SIG-M5 treated with dmso at 0.1 percent for 504 hours (cell line): ENCODE data around the gene PCSK5.
"Not testable (repeated sequence)": the region's sequence is repeated elsewhere in the genome, so short reads cannot be mapped to it uniquely, and the experiment has no call there.

Experiments
- DNase-seq: peaks from one replicate; lab custom pipeline; 2025; ENCODE audit not compliant: unreplicated experiment; lab: John Stamatoyannopoulos, UW

Gene PCSK5

DNA sequence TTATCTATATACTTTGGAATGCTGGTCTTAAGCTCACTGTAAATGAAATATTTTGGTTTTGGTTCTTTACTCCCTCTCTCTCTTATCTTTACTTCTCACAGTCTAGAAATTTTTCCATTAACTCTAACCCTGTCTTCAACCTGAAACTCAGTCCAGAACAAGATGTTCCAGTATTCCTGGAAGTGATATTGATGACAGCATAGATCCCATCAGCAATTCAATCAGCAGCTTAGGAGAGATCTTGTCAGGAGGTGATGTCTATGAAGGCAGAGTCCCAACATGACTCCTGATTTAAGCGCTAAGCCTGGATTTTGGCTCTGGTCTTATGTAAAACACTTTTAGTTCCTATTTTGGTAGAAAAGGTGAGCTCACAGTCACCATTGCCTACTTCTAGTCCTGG lies 451.1 kb downstream of the PCSK5 start:
- DNase-seq = no peak

DNA sequence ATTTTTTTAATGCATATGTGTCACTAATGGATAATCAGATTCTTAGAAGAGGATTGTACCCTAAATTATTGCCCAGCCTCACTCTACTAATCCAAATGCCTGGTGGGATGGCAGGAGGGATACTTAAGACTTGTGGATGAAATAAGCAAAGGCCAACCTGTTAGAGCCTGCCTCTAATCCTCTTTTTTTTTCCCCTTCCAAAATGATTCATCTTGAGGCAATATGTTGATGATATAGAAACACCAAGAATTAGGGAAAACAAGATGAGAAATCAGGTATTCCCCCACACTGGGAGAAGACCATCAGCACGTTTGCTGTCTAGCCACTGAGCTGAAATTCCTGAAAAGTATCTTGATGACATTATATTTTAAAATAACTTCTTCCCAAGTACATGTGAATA lies 451.7 kb downstream of the PCSK5 start:
- no peak for DNase-seq

DNA sequence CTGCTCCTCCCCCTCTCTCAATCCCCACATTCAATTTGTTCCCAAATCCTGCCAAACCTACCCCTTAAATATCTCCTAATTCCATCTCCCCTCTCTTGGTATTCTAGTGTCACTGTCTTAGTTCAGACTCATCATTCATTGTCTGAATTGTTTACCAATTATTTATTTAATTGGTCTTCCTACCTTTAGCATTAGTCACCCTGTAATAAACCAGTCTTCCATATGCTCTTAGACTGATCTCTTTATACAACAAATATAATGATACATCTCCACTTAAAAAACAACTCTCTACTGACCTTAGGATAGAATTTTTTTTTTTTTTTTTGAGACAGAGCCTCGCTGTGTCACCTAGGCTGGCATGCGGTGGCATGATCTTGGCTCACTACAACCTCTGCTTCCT lies 452.4 kb downstream of the PCSK5 start:
- DNase-seq = no peak

DNA sequence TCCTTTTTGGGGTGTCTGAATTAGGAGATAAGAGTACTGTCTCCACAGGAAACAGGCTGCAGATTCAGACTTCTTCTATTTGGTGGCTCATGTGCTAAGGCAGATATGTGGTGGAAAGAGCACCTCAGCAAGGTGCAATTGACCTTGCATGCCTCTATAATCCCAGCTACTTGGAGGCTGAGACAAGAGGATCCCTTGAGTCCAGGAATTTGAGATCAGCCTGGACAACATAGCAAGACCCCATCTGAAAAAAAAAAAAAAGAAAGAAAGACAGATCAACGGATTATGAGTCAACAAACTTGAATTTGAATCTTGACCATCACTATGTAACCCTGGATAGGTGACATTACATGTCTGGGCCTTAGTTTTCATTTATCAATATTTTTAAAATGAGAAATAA lies 459.4 kb downstream of the PCSK5 start:
- DNase-seq = no peak

DNA sequence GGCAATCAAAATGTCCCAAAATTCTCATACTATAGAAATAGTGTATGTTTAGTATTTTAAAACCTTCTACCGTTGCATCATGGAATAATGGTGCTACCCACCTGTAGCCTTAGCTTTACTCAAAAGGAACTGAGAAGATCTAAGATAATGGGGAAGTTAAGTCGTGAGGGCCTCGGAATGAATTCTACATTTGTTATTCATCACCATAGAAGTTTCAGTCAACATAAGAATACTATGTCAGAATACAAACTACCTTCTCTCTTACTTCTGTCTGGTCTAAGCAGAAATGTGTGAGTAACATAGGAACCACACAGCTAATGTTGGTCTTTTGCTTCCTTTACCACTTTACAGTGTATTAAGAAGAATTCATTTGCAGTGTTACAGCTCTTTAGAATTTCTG lies 460.5 kb downstream of the PCSK5 start:
- DNase-seq = no peak

DNA sequence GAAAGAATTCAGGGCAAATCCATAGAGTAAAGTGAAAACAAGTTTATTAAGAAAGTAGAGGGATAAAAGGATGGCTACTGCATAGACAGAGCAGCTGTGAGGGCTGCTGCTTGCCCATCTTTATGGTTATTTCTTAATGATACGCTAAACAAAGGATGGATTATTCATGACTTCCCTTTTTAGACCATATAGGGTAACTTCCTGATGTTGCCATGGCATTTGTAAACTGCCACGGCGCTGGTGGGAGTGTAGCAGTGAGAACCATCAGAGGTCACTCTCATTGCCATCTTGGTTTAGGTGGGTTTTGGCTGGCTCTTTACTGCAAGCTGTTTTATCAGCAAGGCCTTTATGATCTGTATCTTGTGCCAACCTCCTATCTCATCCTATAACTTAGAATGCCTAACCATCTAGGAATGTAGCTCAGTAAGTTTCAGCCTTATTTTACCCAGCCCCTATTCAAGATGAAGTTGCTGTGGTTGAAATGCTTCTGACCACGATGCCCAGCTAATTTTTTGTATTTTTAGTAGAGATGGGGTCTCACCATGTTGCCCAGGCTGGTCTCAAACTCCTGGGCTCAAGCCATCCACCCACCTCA lies 461.6 kb downstream of the PCSK5 start:
- DNase-seq = peak; percentile 28

DNA sequence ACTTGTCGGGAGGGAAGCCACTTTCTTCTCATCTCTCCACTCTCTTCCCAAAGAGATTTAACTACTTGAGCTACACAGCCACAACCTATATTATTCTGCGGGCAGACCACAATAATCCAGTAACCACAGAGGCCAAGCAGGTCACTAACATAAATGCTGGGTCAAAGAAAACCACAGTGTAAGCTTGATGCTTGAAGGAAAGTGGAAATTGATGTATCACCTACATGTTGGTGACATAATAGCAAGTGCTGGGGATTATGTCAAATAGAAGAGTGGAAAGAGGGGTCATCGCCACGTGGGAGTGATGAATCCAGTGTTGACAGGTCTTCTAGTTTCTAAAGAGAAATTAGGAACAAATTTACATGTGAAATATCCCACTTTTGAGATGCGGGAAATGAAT lies 462.8 kb downstream of the PCSK5 start:
- no peak for DNase-seq

DNA sequence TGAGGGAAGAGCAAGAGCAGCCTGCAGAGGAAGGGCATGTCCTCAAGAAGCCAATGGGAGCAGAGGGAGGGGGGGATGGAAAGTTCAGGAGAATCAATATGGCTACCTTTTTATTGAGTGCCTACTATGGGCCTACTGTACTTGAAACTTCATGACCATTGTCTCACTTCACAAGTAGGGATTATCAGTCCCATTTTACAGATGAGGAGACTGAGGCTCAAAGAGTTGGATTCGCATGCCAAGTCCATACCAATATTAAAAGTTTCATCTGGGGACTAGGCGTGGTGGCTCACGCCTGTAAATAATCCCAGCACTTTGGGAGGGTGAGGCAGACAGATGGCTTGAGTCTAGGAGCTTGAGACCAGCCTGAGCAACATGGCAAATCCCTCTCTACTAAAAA lies 463.7 kb downstream of the PCSK5 start:
- no peak for DNase-seq

DNA sequence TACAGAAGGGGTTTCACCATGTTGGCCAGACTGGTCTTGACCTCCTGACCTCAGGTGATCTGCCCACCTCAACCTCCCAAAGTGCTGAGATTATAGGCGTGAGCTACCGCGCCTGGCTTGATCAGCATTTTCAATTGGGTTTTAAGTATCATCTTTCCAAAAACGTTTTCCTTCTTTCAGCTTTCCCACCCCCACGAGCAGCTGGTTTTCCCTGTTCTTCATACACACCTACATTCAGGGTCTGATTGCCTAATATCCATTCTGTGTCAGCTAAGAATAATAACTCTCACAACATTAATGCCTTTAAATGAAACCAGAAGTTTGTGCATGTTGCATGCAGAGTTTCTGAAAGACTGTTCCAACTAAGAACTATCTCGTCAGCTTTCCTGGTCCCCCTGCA lies 465.4 kb downstream of the PCSK5 start:
- DNase-seq = no peak

DNA sequence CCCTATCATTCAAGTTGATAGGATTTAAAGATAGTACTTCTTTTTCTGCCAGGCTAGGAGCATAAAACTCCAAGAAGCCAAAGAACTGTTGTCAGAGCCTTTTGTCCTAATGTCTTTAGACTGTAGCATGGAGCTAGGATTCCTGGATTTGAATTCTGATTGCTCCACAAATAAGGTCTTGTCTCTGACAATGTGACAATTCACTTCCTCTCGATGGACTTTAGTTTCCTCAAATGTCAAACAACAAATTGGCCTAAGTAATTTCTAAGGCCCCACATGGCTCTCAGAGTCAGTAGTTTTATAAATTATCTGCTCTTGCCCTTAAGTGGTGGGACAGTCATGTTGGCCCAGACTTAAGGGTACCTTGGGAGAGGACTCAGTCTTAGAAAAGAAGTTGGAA lies 467.1 kb downstream of the PCSK5 start:
- no peak for DNase-seq

DNA sequence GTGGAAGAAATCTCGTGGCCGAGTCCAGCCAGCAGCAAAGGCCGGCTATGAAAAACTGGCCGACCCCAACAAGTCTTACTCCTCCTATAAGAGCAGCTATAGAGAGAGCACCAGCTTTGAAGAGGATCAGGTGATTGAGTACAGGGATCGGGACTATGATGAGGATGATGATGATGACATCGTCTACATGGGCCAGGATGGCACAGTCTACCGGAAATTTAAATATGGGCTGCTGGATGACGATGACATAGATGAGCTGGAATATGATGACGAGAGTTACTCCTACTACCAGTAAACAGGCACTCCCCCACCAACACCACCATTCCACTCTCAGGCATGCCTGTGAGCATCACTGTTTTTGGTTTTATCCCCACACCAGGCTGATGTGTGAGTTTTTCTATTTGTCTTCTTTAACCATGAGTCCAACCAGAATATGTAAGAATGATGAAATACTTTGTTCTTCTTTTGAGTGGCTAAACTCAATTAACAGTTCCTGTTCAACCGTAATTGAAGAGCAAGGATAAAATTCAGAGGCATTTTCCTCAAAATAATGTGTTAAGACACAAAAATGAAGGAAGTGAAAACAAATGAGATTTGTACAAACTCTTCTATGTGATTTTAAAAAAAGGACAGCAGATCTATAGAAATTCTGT lies 468.3 kb downstream of the PCSK5 start:
- DNase-seq = peak; percentile 68

DNA sequence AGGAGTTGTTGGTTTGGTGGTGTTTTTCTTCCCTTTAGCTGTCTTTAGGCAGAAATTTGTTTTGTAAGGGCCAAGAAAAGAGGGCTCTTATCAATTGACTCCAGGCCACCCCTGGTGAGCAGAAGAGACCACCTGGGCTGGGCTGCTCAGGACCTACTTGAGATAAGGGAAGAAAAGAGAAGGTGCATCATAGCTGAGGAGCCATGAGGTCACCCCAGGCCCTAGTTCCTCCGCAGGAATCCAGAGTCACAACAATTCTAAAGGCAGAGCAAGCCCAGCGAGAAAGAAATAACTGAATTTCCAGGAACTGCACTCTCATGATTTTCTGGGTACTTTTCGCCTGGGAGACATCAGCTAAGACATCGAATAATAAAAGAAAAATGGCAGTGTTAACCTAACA lies 468.9 kb downstream of the PCSK5 start:
- DNase-seq = no peak

DNA sequence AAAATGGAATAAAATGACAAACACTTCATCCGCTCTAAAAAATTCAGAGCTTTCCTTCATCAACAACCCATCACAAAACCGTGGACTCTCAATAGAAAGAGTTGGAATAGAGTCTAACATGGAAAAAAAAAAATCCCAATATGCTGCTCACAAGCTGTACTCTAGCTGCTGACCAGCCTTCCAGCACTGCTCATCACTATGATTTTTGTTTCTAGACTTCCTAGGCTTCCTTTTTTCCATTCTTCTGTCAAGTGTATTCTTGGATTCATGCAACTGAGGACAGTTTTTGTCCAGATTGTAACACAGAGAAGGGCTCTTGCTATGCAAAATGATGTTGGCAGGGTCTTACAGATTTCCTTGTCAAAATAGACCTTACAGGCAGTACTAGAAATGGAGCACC lies 469.3 kb downstream of the PCSK5 start:
- no peak for DNase-seq

DNA sequence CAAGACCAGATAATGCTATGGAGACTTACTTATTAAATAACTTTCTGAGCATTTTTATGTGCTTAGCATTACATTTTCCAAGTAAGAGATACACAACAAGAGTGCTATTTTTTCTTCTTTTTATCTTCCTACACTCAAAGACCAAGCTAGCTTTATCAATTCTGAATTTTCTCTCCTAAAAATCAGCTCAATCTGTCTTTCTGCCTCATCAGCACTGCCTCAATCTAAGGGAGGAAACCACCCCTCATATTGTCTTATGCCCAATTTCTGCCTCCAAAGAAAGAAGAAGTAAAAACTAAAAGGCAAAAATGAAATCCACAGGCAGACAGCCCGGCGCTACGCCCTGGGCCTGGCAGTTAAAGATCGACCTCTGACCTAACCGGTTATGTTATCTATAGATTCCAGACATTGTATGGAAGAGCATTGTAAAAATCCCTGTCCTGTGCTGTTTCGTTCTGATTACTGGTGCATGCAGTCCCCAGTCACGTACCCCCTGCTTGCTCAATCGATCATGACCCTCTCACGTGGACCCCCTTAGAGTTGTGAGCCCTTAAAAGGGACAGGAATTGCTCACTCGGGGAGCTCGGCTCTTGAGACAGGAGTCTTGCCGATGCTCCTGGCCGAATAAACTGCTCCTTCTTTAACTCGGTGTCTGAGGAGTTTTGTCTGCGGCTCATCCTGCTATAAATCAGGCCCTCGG lies 472.0 kb downstream of the PCSK5 start:
- DNase-seq = not testable (repeated sequence)

DNA sequence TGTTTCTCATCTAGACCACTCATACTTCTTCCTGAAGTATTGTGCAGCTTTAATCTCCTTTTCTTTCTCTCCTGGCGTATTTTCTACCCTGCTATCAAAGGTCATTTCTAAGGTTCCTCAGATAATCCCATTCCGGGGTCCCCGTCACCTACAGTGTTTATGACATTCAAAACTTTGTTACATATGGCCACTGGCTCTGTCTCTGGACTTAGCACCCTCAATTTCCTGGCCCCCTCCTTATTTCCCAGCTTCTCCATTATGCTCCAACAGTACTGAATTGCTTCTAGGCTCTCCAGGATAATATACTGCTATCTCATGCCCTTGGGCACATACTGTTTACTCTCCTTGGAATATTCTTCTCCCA lies 472.5 kb downstream of the PCSK5 start:
- DNase-seq = no peak

DNA sequence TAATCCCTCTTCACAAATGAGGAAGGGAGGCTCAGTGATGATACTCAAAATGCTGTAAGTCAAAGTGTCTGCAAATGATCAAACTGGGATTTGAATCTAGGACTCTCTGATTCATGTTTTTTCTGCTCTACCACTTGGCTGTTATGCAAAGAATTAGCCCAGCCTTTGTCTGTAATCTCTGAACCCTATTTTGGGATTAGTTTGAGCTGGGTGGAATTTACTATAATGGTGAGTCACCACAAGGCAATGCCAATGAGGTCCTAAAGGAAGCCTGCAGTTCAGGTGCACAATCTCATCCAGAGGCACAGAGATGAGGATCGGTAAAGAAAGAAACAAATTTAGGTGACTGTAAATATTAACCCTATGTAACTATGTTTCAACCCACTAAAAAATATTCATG lies 474.6 kb downstream of the PCSK5 start:
- no peak for DNase-seq

DNA sequence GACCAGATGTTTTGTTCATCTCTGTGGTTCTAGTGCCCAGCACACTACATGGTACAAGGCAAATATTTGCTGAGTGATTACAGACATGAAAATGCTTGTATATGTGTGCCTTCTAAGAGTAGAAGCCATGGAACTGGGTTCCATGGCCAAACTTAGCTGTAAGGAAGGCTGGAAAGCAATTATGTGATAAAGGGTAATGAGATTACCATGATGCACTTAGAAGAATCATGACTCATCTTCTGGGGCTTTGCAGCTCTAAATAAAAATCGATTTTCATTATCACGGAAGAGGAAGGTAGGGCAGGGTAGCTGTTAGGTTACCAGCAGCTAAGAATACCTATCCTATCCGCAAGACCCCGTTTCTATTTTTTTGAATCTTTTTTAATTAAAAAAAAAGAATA lies 475.8 kb downstream of the PCSK5 start:
- DNase-seq = no peak

DNA sequence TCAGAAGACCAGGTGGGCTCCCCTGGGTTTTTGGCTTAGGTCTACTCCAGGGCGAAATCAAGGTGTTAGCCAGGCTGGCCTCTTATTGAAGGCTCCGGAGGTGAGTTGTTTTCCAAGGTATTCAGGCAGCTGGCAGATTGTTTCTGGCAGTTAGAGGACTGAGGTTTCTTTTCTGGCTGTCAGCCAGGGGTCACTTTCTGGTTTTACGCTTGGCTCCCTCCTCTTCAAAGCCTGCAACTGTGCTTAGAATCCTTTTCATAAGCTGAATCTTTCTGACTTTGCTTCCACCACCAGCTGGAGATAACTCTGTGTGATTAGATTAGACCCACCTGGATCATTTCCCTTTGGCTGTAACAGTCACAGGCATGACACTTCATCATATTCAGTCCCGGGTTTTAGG lies 479.1 kb downstream of the PCSK5 start:
- no peak for DNase-seq

DNA sequence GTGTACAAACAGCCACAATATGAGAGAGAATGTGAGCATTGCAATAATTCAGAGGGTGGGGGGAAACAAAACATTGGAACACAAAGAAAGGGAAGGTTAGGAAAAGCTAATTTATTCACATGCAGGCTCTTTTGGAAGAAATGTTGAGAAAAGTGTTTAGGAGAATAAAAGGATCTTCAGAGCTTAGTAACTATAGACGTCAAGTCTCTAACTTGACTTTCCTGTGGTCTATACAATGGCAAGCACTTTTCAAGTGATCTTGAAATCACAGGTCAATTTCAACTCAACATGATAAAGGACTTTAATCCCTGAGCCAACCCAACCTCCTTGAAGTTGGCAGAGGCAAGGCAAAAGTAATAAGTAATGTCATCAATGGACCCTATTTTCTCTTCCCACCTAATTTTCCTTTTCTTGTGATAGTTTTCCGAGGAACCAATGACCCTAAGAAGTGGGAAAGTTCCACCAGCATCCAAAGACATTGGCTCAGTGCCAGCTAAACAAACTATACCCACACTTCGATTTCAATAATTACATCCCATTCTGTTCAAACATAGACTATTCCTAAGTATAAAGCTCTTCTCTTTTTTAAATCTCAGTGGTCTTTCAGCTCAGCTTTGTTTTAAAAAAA lies 480.0 kb downstream of the PCSK5 start:
- DNase-seq = no peak

DNA sequence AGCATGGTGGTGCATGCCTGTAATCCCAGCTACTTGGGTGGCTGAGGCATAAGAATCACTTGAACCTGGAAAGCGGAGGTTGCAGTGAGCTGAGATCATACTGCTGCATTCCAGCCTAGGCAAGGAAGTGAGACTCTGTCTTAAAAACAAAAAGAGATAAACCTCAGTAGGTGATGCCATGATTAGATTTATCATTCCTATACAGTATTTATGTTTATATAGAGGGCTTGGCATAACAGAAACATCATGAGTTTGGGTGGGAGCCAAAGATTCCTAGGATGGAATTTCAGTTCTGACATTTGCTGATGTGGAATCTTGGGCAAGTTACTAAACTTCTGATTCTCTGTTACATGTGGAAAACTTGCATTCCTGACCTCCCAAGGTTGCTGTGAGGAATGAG lies 481.4 kb downstream of the PCSK5 start:
- DNase-seq = no peak

DNA sequence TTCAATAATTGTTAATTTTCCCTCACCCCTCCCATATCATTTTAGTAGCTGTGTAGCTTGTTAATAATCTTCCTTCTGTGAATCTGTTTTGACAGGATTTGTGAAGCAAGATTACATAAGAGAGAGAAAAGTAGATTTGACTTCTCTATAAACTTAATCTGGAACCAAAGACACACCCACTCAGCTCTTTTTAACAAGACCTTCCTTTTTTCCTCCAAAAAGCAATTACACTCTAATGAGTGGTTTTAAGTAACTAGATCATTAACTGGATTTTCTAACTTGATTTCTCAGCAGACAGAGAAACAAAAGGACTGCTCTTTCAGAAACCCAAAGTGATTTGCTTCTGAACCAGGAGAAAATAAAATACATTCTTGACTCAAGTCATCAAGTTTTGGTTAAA lies 481.9 kb downstream of the PCSK5 start:
- DNase-seq = no peak

DNA sequence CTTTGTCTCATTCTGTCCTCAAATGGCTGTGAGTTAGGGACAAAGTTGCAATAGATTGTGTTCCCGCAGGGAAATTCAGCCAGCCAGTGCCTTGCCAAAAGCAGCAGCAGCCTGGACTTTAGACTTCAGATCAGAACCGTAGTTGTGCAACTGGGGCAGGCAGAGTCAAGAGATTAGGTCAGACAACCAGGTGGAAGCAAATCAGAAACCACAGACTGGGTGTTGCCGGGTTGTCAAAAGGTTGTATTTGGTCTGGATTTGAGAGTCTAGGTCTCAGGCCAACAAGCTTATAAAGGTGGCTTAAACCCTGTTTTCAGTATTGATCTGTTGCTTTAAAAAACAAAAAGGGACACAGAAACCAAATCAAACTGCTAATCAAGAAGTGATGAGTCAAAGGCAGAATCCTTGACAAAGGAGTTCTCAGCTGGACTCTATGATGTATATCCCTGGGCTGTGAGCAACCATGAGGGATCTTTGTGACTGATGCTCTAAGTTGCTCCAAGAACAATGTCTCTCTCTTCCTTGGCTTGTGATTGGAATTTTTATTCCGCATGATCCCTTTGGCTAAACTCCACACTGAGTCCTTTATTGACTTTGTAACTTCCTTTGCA lies 482.8 kb downstream of the PCSK5 start:
- no peak for DNase-seq
